ENCODE data around the gene MDK. TPM values are rescaled to one million over a fixed set of nuclear protein-coding genes. Genes with fewer than 3 reads are reported as not detected.

Gene MDK
- total RNA-seq, 1 donor: 11.7 TPM

DNA sequence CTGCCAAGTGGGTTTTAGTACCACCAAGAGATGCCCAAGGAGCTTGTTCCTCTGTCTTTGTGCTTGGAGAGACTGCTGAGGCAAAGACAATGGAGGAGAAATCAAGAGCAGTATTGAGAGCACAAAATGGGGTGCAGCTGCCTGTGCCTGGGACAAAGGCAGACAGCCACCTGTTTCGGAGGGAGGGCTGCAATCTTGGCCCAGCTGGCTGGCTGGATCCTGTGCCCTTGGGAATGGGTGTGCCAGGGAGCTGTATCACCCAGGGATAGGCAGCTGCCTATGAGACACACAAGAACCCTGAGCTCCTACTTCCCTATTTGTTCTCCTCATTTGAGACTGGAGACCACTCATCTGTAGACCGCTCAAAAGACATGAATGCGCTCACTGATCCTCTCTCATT, 33.4 kb downstream of the MDK start:
- TF ChIP-seq CTCF (IDR thresholded peaks at IDR 0.05; ENCODE audit: insufficient read depth, low read depth, low read length): no peak
- DNase-seq (ENCODE audit: low read depth): no peak
- H3K4me3 ChIP-seq (ENCODE audit: low read depth, low read length): no peak overlapping the region

DNA sequence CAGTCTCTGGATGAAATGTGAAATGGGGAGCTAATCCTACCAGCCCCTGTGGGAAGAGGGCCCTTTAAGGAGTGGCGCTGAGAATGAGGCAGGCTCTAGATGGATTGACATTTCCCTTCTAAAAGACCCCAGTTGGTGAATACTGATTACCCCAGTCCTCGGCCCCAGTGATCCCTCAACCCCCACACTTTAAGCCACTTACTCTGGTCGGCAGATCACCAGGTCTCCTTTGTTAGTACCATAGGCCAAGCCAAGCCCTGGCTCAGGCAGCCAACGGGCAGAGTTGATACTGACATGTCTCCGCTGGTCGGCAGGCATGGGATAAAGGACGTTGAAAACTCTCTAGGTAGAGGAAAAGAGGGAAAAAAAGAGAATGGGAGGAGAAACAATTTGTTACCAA, 36.2 kb downstream of the MDK start:
- no peak for DNase-seq (ENCODE audit: low read depth)
- TF ChIP-seq CTCF (IDR thresholded peaks at IDR 0.05; ENCODE audit: insufficient read depth, low read depth, low read length): no peak
- H3K4me3 ChIP-seq (ENCODE audit: low read depth, low read length): no peak overlapping the region

- no peak overlapping the region for H3K4me3 ChIP-seq (ENCODE audit: low read depth, low read length)
- TF ChIP-seq CTCF (IDR thresholded peaks at IDR 0.05; ENCODE audit: insufficient read depth, low read depth, low read length): no peak
- DNase-seq (ENCODE audit: low read depth): no peak
Measured at GRCh38 chr11:46418751-46419150, 37.3 kb downstream of the MDK start.

GRCh38 chr11:46420513-46420912, 39.0 kb downstream of the MDK start:
- no peak for TF ChIP-seq CTCF (IDR thresholded peaks at IDR 0.05; ENCODE audit: insufficient read depth, low read depth, low read length)
- no peak overlapping the region for H3K4me3 ChIP-seq (ENCODE audit: low read depth, low read length)
- no peak for DNase-seq (ENCODE audit: low read depth)

DNA sequence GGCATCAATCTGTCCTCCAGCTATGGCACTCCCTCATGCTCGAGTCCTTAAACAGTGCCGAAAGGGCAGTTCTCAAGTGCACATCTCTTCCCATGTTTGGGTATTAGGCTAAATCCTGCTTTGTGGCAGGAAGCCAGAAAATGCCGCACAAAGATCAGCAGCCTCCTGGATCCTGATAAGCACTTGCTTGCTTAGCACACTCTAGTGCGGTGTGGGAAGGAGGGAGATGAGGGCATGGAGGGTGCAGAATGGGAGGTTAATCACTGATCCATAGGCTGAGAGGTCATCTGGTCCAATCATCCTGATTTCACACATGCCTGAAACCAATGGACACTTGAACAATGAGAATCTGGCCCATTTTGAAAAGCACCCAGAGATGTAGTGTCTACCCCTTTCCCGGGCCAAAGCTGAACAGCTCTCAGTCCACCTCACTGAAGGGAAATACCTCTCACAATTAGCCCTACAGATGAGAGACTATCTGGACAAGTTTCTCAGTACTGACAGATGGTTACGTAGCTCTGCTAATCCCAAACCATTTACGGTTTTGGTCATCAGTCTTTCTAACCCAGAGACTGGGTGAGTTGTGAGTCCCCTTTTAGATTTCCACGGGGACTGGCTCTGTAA, 39.9 kb downstream of the MDK start:
- no peak for TF ChIP-seq CTCF (IDR thresholded peaks at IDR 0.05; ENCODE audit: insufficient read depth, low read depth, low read length)
- peak; percentile 82 for DNase-seq (ENCODE audit: low read depth)
- H3K4me3 ChIP-seq (ENCODE audit: low read depth, low read length): no peak overlapping the region

- TF ChIP-seq CTCF (IDR thresholded peaks at IDR 0.05; ENCODE audit: insufficient read depth, low read depth, low read length): no peak
- H3K4me3 ChIP-seq (ENCODE audit: low read depth, low read length): no peak overlapping the region
- peak; percentile 77 for DNase-seq (ENCODE audit: low read depth)
Measured at GRCh38 chr11:46422588-46422987, 41.1 kb downstream of the MDK start.

All from fibroblast of villous mesenchyme (primary cell).